ENCODE data around the gene TTC16.
"Not testable (repeated sequence)": the region's sequence is repeated elsewhere in the genome, so short reads cannot be mapped to it uniquely, and the experiment has no call there.

TTC16 gene

GRCh38 chr9:127769929-127770582 lies 54.2 kb downstream of the TTC16 start:
- no peak for DNase-seq

GRCh38 chr9:127770583-127770904 lies 54.7 kb downstream of the TTC16 start:
- no peak for DNase-seq

GRCh38 chr9:127770905-127771569 lies 55.2 kb downstream of the TTC16 start:
- DNase-seq = peak; percentile 99

GRCh38 chr9:127771570-127772189 lies 55.8 kb downstream of the TTC16 start:
- no peak for DNase-seq

- no peak for DNase-seq
Measured at GRCh38 chr9:127772603-127773002, 56.7 kb downstream of the TTC16 start.

- no peak for DNase-seq
Measured at GRCh38 chr9:127773272-127773671, 57.4 kb downstream of the TTC16 start.

- no peak for DNase-seq
Measured at GRCh38 chr9:127773981-127774380, 58.1 kb downstream of the TTC16 start.

- peak; percentile 90 for DNase-seq
Measured at GRCh38 chr9:127776195-127776923, 60.5 kb downstream of the TTC16 start.

GRCh38 chr9:127776924-127777289 lies 61.0 kb downstream of the TTC16 start:
- DNase-seq = peak; percentile 64

- peak; percentile 44 for DNase-seq
Measured at GRCh38 chr9:127777368-127777980, 61.6 kb downstream of the TTC16 start.

- peak; percentile 72 for DNase-seq
Measured at GRCh38 chr9:127778280-127779135, 62.6 kb downstream of the TTC16 start, which contains the start of gene SH2D3C. SH2D3C (minus strand) TSS chr9:127778666; CDS start chr9:127778627, 39 bp downstream.

GRCh38 chr9:127779136-127779981 lies 63.5 kb downstream of the TTC16 start:
- DNase-seq = peak; percentile 86

GRCh38 chr9:127780126-127780885 lies 64.4 kb downstream of the TTC16 start:
- no peak for DNase-seq

- not testable (repeated sequence) for DNase-seq
Measured at GRCh38 chr9:127780909-127781308, 65.0 kb downstream of the TTC16 start.
